Measurements from ENCODE around the gene RRP12.
"Not testable (repeated sequence)": the region's sequence is repeated elsewhere in the genome, so short reads cannot be mapped to it uniquely, and the experiment has no call there.

RRP12 gene, protein sequence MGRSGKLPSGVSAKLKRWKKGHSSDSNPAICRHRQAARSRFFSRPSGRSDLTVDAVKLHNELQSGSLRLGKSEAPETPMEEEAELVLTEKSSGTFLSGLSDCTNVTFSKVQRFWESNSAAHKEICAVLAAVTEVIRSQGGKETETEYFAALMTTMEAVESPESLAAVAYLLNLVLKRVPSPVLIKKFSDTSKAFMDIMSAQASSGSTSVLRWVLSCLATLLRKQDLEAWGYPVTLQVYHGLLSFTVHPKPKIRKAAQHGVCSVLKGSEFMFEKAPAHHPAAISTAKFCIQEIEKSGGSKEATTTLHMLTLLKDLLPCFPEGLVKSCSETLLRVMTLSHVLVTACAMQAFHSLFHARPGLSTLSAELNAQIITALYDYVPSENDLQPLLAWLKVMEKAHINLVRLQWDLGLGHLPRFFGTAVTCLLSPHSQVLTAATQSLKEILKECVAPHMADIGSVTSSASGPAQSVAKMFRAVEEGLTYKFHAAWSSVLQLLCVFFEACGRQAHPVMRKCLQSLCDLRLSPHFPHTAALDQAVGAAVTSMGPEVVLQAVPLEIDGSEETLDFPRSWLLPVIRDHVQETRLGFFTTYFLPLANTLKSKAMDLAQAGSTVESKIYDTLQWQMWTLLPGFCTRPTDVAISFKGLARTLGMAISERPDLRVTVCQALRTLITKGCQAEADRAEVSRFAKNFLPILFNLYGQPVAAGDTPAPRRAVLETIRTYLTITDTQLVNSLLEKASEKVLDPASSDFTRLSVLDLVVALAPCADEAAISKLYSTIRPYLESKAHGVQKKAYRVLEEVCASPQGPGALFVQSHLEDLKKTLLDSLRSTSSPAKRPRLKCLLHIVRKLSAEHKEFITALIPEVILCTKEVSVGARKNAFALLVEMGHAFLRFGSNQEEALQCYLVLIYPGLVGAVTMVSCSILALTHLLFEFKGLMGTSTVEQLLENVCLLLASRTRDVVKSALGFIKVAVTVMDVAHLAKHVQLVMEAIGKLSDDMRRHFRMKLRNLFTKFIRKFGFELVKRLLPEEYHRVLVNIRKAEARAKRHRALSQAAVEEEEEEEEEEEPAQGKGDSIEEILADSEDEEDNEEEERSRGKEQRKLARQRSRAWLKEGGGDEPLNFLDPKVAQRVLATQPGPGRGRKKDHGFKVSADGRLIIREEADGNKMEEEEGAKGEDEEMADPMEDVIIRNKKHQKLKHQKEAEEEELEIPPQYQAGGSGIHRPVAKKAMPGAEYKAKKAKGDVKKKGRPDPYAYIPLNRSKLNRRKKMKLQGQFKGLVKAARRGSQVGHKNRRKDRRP (N-terminal part only)

DNA sequence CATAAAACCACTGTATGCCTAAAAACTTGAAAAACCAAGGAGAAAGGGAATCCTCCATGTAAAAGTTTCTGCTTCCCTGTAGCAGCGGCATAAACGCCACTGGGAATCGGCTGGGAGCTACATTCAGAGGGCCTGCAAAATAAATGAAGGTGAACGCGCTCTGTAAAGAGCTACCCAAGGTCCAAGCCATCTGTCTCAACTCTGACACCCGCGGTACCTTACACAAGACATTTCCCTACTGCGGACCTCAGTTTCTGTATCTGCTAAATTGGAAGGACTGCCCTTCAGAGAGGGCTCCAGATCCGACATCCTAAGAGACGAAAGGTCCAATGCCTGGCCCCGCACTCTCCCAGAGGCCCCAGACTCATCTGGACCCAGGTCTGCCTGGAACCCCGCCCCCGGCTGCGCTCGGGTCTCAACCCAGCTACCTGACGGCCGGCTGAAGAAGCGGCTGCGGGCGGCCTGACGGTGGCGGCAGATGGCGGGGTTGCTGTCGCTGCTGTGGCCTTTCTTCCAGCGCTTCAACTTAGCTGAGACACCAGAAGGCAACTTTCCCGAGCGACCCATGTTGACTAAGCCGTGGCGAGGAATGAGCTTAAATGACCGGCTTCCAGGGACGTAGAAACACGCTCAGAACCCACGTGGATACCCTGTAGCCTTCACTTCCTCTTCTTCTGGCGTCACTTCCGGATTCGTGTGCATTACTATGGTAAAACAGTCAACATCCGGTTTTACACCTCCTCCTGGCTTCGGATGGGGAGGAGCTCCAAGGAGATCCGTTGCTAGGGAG, at the start of gene RRP12:
Gene RRP12 (minus strand): TSS at position 676 of the 790 bp plus-strand sequence. CDS start 109 bp downstream, at position 567.
- peak; percentile 96 for DNase-seq (ENCODE audit: low spot score)

DNA sequence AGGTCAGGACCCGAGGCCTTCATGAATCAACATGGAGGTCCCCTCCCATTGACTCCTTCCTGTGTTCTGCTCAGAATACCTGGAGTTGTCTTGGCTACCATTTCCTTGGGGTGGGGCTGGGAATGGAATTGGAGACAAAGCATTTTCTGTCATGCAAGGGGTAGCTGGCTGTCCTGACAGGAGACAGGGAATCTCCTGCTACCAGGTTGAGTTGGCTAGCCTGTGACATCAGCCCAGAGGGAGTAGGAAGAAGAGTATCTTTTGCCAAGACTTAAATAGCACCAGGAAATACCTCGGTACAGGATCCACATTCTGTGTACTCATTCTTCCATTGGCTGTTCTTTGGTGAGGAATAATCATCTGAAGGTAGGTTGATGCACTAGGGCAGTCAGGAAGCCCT, 49.7 kb upstream of the RRP12 start:
- DNase-seq (ENCODE audit: low spot score): no peak

DNA sequence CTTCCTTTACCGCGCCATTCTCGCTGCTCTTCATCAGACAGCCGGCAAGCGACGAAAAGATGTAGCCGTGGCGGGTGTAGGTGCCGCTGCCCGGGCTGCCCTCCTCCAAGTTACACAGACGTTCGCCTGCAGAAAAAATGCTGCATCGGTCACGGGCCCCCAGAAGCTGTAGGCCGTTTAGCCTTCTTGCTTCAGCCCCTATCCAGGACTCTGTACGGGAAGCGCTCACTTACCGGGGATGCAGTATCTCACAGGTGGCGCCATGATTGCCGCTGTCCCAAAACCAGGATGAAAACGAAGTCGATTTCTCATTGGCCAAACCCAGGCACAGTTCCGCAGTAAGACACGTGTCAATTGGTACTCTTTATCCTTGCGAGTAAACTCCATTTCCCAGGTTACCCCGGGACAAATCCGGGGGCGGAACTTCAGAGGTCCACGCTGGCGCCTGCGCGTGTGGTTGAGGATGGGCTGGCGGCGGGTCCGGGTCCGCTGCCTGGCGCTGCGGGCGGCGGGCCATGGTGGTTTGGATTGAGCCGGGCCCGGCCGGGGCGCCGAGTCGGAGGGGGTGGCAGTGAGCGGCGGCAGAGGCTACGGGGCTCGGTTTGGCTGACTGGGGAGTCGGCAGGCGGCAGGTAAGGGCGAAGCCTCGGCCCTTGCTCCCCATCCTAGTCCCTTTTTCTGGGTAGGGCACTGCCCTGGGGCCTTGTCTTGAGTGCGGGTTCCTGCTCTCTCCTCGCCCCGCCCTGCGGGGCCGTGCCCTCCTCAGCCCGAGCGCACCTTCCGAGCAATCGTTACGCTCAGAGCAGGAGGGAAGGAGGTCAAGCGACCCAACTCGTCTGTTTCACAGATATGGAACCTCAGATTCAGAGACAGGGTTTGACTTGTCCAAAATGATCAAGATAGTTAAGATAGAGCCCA, 44.8 kb upstream of the RRP12 start, which contains the start of the genes EXOSC1 and ZDHHC16:
Gene EXOSC1 (minus strand): TSS at position 285 of the 918 bp plus-strand sequence. CDS start 21 bp downstream, at position 264.
Gene ZDHHC16 (plus strand): TSS at position 454 of the 918 bp plus-strand sequence. CDS start 5,501 bp downstream, outside the sequence.
- DNase-seq (ENCODE audit: low spot score): peak; percentile 96

DNA sequence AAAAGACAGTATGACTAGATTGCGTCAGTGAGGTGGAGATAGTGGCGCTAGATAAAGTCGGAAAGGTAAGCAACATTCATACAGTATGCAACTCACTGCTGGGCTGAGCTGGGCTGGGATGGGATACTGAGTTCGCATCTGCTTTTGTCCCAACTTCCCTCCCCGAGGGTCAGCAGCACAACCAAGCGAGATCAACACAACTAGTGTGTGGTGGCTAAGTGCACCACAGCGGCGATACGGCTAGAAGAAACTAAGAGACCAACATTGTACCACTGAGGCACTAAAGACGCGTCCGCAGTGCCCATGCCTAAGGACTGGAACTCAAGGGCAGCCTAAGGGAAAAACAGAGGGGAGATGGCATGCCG, 44.2 kb upstream of the RRP12 start:
- no peak for DNase-seq (ENCODE audit: low spot score)

DNA sequence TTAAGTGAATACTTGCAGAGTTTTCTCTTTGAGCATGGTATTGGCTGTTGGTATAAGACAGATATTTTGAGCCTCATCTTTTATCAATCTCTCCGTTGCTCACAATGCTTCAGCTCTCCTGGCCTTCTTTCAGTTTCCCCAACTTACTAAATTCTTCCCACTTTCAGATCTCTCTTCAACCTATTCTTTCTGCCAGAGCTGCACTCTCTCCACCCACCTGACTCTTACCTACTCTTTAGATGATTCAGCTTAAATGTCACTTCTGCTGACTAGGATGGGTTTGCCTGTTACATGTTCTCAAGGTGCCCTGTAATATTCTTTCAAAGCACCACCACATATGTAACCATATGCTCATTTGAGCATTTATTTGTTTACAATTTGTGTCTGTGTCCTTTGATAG, 43.1 kb upstream of the RRP12 start:
- DNase-seq (ENCODE audit: low spot score): no peak

DNA sequence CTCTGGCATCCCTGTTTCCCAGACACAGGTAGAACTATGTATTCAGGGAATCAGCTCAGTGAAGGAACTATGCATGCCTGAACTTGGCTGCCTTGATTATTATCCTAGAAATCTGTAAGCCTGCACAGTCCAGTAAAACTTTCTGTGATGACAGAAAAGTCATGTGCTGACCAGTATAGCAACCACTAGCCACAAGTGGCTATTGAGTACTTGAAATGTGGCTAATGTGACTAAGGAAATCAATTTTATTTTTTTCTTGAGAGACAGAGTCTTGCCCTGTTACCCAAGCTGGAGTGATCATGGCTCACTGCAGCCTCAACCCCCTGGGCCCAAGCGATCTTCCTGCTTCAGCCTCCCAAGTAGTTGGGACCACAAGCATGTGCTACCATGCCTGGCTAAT, 41.1 kb upstream of the RRP12 start:
- no peak for DNase-seq (ENCODE audit: low spot score)

DNA sequence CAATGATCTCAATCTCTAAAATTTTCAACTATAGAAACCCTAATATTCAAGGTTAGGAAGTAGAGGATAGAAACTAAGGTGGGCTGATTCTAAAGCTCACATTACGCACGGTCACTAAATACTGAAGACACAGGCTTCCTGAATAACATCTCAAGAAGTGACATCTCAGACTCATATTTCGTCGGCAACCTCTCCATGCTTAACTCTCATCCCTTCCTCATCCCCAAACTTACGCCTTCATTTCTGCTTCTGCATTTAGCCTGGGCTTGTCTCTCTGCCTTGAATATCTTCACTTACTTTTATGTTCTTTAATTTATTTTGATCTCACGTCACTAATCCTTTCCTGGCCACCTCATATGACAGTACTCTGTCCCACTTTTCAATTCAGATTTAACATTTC, 34.1 kb upstream of the RRP12 start:
- DNase-seq (ENCODE audit: low spot score): no peak

DNA sequence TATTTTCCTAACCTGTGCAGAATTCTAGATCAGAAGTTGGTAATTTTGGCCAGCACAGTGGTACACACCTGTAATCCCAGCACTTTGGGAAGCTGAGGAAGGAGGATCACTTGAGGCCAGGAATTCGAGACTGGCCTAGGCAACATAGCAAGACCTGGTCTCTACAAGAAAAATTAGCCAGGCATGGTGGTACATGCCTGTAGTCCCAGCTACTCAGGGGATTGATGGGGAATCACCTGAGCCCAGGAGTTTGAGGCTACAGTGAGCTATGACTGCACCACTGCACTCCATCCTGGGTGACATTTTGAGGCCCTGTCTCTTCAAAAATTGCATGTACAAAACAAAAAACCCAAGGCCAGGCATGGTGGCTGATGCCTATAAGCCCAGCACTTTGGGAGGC, 33.4 kb upstream of the RRP12 start:
- no peak for DNase-seq (ENCODE audit: low spot score)

DNA sequence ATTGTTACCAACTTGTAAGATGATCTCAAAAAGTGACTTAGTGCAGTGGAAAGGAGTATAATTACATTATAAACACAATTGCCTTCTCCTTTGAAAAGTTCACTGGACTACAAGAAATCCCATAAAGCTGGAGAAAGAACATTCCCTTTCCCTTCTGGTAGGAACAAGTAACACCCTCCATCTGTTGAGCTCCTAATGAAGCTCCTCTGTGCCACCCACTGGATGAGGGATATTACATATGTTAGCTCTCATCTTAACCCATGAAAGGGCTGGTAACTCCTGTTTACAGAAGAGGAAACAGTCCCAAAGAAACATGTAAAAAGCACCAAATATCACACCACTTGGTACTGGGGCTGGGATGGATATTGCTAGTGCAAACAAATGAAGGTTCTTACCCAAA, 32.9 kb upstream of the RRP12 start:
- DNase-seq (ENCODE audit: low spot score): no peak

DNA sequence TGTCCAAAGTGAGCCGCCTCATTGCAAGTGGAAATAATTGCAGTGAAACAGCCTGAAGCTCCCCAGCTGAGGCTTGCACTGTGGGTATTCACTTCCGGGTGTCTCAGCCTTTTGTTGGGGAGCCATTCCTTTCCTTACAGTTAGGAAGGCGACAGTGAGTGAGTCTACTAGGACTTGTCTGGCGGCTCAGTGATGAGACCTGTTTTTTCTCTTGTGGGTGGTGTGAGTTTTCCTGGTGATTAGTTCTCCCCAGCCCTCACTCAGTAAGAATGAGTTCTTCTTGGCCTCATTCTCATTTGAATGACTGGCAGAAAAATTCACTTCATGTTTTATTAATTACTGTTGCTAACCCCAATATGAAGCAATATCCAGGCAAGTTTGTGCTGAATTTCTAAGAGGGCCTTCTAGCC, 27.4 kb upstream of the RRP12 start:
- DNase-seq (ENCODE audit: low spot score): no peak

DNA sequence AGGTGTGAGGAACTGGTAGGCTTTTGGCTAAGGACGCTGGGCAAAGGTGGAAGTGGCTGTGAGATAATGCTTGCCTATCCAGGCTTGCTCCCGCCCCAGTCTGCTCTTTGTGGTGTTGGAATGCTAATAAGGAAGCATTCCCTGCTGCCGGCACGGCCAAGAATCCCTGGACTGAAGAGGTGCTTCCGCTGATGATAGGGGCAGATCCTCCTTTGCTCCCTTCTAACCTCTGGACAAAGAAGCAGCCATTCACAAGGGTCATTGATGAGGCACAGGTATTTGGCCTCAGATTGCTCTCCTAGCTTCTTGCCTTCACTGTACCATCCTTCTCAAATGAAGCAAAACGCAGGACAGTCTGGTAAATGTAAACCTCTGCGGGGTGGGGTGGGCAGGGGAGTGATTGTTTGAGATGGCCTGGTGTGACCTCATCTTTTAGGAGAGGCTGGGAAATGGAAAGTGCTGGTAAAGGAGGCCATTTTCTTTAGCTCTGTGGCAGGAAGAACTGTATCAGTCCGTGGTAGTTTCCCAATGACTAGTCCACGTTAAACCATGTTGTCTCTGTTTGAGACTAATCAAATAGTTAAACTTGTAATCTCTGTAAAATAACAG, 26.5 kb upstream of the RRP12 start:
- no peak for DNase-seq (ENCODE audit: low spot score)

DNA sequence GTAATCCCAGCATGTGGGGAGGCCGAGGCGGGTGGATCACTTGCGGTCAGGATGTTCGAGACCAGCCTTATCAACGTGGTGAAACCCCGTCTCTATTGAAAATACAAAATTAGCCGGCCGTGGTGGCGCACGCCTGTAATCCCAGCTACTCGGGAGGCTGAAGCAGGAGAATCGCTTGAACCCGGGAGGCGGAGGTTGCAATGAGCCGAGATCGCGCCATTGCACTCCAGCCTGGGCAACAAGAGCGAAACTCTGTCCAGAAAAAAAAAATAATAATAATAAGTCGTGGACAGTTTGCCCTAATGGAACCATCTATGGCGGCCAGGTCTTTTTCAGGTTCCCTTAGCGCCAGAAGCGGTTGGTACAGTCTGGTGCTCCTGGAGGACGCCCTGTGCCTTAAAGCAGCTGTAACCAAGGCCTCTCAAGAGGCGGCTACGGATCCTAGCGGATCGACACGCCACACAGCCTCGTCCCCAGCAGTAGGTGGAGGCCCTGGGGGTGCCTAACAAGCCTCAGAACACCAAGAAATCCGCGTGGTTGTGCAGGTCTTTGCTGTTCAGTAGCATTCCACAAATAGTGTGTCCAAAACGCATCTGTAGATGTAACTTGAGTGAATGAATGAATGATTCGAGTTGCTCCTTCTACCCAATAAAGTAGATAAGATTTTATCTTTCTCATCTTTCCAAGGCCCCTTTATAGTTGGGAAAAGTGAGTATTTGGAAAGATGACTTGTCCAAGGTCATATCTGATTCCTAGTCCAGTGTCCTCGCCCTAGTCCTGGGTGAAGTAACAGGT, 25.8 kb upstream of the RRP12 start:
- DNase-seq (ENCODE audit: low spot score): no peak

DNA sequence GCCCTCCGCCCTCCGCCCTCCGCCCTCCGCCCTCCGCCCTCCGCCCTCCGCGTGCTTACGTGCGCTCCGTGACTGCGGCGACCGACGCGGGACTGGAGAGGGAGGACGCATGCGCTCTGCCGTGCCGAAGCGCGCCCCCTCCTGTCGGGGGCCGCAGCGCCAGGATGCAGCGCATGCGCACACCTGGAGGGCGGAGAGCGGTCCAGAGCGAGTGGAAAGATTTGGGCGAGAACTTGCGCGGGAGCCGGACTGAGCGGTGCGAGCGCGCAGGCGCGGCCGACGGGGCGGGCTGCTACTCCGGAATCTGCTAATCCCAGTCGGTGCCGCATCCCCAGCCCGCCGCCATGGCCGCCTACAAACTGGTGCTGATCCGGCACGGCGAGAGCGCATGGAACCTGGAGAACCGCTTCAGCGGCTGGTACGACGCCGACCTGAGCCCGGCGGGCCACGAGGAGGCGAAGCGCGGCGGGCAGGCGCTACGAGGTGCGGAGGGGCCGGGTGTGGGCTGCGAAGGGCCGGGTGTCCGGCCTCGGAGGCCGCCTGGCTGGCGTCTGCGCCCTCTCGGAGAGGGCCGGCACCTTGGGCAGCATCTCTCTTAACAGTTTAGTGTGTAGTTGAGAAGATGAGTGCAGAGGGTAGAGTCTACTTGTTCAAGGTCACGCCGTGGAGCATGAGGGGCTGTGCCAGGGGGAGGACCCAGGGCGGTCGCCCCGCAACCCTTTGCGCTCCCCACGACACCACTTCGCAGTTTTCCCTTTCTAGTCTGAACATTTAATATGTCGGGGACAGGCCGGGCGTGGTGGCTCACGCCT, 25.0 kb upstream of the RRP12 start, which contains the start of gene PGAM1:
Gene PGAM1 (plus strand): TSS at position 228 of the 812 bp plus-strand sequence. CDS start 117 bp downstream, at position 345.
- peak; percentile 97 for DNase-seq (ENCODE audit: low spot score)

DNA sequence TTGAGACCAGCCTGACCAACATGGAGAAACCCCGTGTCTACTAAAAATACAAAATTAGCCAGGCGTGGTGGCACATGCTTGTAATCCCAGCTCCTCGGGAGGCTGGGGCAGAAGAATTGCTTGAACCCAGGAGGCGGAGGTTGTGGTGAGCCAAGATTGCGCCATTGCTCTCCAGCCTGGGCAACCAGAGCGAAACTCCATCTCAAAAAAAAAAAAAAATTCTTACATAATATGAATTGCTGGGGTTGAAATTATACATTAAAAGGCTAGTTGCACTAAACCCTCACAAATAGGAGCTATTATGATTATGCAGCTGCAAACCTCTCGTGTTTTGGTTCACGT, 22.6 kb upstream of the RRP12 start:
- not testable (repeated sequence) for DNase-seq (ENCODE audit: low spot score)

DNA sequence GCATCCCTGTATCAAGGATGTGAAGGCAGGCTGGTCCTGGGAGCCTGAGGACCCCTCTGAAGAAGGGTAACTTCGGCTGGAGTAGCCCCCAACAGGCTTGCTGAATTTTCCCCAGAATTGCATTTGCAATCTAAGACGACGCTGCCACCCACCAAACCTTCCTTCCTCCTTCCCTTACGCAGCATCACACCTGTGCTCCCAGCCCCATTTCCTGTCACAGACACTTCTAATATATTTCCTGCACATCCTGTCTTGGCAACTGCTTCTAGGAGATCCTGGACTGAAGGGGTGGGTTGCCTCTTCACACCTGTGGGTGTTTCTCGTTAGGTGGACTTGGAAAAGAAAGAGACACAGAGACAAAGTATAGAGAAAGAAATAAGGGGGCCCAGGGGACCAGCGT, 15.4 kb upstream of the RRP12 start:
- no peak for DNase-seq (ENCODE audit: low spot score)

DNA sequence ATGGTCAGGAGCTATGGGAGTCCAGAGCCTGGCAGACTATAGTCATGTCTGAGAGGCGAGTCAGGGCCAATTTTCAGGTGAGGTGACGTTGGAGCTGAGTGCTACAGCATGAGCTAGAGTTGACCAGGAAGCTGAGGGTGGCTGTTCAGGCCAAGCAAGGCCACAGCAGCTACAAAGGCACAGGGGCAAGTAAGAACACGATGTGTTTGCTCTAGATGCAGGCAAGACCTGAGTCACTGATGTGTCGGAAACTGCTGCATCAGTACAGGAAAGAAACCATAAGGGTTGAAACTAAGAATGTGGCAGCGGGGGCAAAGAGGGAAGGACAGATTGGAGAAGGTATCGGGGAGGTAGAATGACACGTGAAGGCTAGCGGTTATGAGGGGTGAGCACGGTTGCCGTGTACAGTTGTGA, 11.8 kb upstream of the RRP12 start:
- no peak for DNase-seq (ENCODE audit: low spot score)

DNA sequence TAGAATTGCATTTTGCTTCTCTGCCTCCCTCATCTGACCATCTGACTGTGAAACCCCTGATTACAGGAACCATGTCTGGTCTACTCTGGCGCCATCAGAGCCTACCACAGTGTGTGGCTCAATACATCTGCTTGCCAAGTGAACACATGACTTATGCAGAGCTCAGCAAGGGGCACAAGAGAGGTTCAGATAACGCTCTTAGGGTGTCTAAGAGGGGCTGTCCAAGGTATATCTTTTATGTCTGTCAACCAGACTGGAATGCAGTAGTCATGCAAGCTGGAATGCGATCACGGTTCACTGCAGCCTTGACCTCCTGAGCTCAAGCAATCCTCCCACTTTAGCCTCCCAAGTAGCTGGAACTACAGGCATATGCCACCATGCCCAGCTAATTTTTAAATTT, 10.3 kb upstream of the RRP12 start:
- DNase-seq (ENCODE audit: low spot score): no peak

DNA sequence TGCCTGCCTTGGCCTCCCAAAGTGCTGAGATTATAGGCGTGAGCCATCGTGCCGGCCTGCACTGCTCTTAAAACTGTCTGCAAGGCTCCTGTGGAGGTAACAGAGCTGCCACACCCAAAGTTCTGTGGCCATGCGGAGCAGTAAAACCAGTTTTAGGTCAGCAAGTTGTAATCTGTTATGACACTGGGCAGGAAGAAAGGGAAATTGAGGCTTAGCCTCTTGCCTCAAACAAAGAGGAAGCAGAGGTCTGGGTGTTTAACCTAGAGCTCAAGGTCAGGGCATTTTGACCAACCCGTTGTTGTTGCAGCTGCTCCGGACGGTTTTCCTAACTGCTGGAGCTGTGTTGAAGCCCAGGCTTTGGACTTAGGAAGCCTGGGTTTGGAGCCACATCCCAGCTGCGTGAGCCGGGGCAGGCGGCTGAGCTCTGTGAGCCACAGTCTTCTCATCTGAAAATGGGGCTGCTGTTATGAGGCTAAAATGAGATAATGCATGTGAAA, 7.4 kb upstream of the RRP12 start:
- DNase-seq (ENCODE audit: low spot score): no peak

Measured in HuH-7.5 (cell line).